HepG2 (cell line): Measurements from ENCODE around the gene SCN9A. TPM values are rescaled to one million over a fixed set of nuclear protein-coding genes. Genes with fewer than 3 reads are reported as not detected.

Experiments used
- BRCA1 ChIP-seq: sonication (generic); formaldehyde crosslinking; IDR thresholded peaks from 2 replicates; pipeline ENCODE4 v1.4.0; 2020; ENCODE audit warnings: missing genetic modification reagents
- CEBPB ChIP-seq: IDR thresholded peaks from 2 replicates; pipeline ENCODE4 v1.6.1; 2011; ENCODE audit warnings: low read depth, low read length, improper control_type of control experiment, borderline replicate concordance
- EHMT2 ChIP-seq: fragments of 200-600 bp; sonication (generic); IDR thresholded peaks from 2 replicates; pipeline ENCODE4 v1.7.0; 2017; ENCODE audit warnings: antibody characterized with exemption, low read depth, low read length, borderline replicate concordance
- ELF1 ChIP-seq: sonication (generic); formaldehyde crosslinking; IDR thresholded peaks from 2 replicates; pipeline ENCODE4 v1.4.0; 2020; ENCODE audit warnings: missing genetic modification reagents
- FOXO1 ChIP-seq: sonication (generic); formaldehyde crosslinking; IDR thresholded peaks from 2 replicates; pipeline ENCODE4 v1.4.0; 2020; ENCODE audit warnings: missing genetic modification reagents
- FOXP1 ChIP-seq, 2 experiments: fragments of 450-650 bp in 1 of 2; IDR thresholded peaks; 2 replicates each; pipeline ENCODE4 v1.6.1; 2017 to 2018; ENCODE audit warnings: antibody characterized with exemption in 1 of 2
- FOXP4 ChIP-seq: sonication (generic); formaldehyde crosslinking; IDR thresholded peaks from 2 replicates; pipeline ENCODE4 v1.4.0; 2020; ENCODE audit warnings: missing genetic modification reagents
- GATAD2A ChIP-seq: IDR thresholded peaks from 2 replicates; pipeline ENCODE4 v1.6.1; 2016
- HMG20B ChIP-seq: conservative IDR thresholded peaks from 2 replicates; pipeline ENCODE4 v1.6.1; 2016; ENCODE audit warnings: missing genetic modification reagents, missing compliant biosample characterization
- HOXA5 ChIP-seq: sonication (generic); formaldehyde crosslinking; IDR thresholded peaks from 2 replicates; pipeline ENCODE4 v1.4.0; 2020; ENCODE audit warnings: missing genetic modification reagents
- KLF16 ChIP-seq, 2 experiments: sonication (generic) in 1 of 2; formaldehyde crosslinking in 1 of 2; IDR thresholded peaks; 2 replicates each; pipeline versions ENCODE4 v1.6.1 to v1.8.0; 2016 to 2023; ENCODE audit warnings: missing genetic modification reagents in 2 of 2, missing compliant biosample characterization in 1 of 2
- MIER2 ChIP-seq: IDR thresholded peaks from 2 replicates; pipeline ENCODE4 v1.6.1; 2016; ENCODE audit warnings: missing biosample characterization, missing genetic modification reagents
- MTA3 ChIP-seq: sonication (generic); formaldehyde crosslinking; IDR thresholded peaks from 2 replicates; pipeline ENCODE4 v1.4.0; 2020; ENCODE audit warnings: missing genetic modification reagents
- RXRB ChIP-seq: IDR thresholded peaks from 2 replicates; pipeline ENCODE4 v1.6.1; 2016; ENCODE audit warnings: borderline replicate concordance, missing genetic modification reagents, missing compliant biosample characterization
- SKI ChIP-seq: fragments of 450-650 bp; IDR thresholded peaks from one replicate; pipeline ENCODE4 v1.6.1; 2018; ENCODE audit warnings: mild to moderate bottlenecking; ENCODE audit not compliant: partially characterized antibody
- SOX5 ChIP-seq: IDR thresholded peaks from 2 replicates; pipeline ENCODE4 v1.6.1; 2016; ENCODE audit warnings: borderline replicate concordance
- TBX2 ChIP-seq: sonication (generic); formaldehyde crosslinking; IDR thresholded peaks from 2 replicates; pipeline ENCODE4 v1.5.0; 2020; ENCODE audit warnings: missing genetic modification reagents, mild to moderate bottlenecking, borderline replicate concordance
- WIZ ChIP-seq: sonication (generic); formaldehyde crosslinking; IDR thresholded peaks from 2 replicates; pipeline ENCODE4 v1.5.1; 2020; ENCODE audit warnings: mild to moderate bottlenecking, missing genetic modification reagents
- ZC3H13 ChIP-seq: sonication (generic); formaldehyde crosslinking; IDR thresholded peaks from 2 replicates; pipeline ENCODE4 v1.8.1; 2023; ENCODE audit warnings: mild to moderate bottlenecking, missing genetic modification reagents, moderate library complexity
- ZEB1 ChIP-seq: IDR thresholded peaks from 2 replicates; pipeline ENCODE4 v1.6.1; 2012; ENCODE audit warnings: mild to moderate bottlenecking, low read depth, inconsistent platforms; ENCODE audit not compliant: insufficient replicate concordance
- ZFP36L2 ChIP-seq: sonication (generic); formaldehyde crosslinking; IDR thresholded peaks from 2 replicates; pipeline ENCODE4 v1.4.0; 2020; ENCODE audit warnings: missing genetic modification reagents
- ZKSCAN8 ChIP-seq: IDR thresholded peaks from 2 replicates; pipeline ENCODE4 v1.6.1; 2016; ENCODE audit warnings: borderline replicate concordance, missing genetic modification reagents, missing compliant biosample characterization
- ZNF180 ChIP-seq: sonication (generic); formaldehyde crosslinking; IDR thresholded peaks from 2 replicates; pipeline ENCODE4 v1.4.0; 2020; ENCODE audit warnings: low read depth, missing genetic modification reagents, borderline replicate concordance
- ZNF7 ChIP-seq: IDR thresholded peaks from 2 replicates; pipeline ENCODE4 v1.6.1; 2016; ENCODE audit warnings: missing biosample characterization, missing genetic modification reagents
- ZSCAN22 ChIP-seq: sonication (generic); formaldehyde crosslinking; IDR thresholded peaks from 2 replicates; pipeline ENCODE4 v1.4.0; 2020; ENCODE audit warnings: mild to moderate bottlenecking, missing genetic modification reagents
- polyA plus RNA-seq, 8 experiments: library from polyadenylated mRNA; depleted of rRNA in 3 of 8; stranded (reverse) in 7 of 8; unstranded in 1 of 8; fragments of >200 nt; fragmentation: Illumina TruSeq in 4 of 8; extraction: Trizol in 4 of 8; gene quantifications; 2 replicates each; pipeline versions ENCODE4 v1.2.1 to v1.2.3, GENCODE V29; 2011 to 2016; ENCODE audit warnings: low read depth in 4 of 8, missing spikeins in 1 of 8, mixed read lengths in 1 of 8; ENCODE audit not compliant: insufficient read depth in 1 of 8
- total RNA-seq, 5 experiments: library from RNA; depleted of rRNA; stranded (reverse); fragments of >200 nt; fragmentation: Illumina TruSeq; extraction: Trizol; gene quantifications; 2 replicates each; pipeline ENCODE4 v1.2.3, GENCODE V29; 2016; ENCODE audit warnings: low read depth in 1 of 5
- TF ChIP-seq, protein P1 (sequence below): sonication (generic); formaldehyde crosslinking; IDR thresholded peaks from 2 replicates; pipeline ENCODE4 v1.4.0; 2020; ENCODE audit warnings: missing genetic modification reagents, mild to moderate bottlenecking, borderline replicate concordance
- TF ChIP-seq, protein P2 (sequence below): sonication (generic); formaldehyde crosslinking; IDR thresholded peaks from 2 replicates; pipeline ENCODE4 v1.4.0; 2020; ENCODE audit warnings: missing genetic modification reagents, borderline replicate concordance

SCN9A gene
- total and polyA plus RNA-seq, 2 of the 13 experiments (the other 11 are each of a cell fraction or from before 2014, with no cell fraction given), result 15.3 to 24.3 TPM

DNA sequence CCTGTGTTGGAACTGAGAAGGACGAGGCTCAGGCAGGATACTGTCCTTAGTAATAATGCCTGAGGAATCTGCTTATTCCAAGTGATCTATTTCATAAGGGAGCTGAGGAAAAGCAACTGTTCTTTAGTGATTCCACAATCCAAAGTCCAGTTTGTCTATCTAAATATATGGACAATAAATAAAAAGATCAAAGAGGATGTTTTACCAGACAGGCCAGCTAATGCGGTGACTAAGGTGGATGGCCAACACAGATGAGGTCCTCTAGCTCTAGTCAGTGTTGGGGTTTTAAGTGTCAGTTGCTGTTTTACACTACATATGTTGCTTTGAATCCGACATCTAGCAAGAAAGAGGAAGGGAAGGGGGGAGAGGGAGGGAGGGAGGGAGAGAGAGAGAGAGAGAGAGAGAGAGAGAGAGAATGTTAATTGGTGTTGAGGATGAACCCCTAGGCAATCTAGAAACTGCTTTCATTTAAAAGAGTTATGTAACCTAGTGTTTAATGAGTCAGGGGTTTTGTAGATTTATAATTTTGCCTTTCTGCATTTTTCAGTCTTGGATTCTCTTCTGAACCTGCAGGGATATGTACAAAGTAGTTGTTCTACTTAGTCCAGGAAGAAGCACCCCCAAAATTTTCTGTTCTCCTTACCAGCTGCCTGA is 220.9 kb downstream of the SCN9A start (continued):
- TF ChIP-seq RXRB (CRISPR knock-in tag), result no peak; the same call in 1 of the 2 replicates
- TF ChIP-seq FOXP4 (CRISPR knock-in tag), result peak; percentile 43
- peak; percentile 51; the same call in 1 of the 2 replicates for TF ChIP-seq HMG20B
- peak; percentile 51 for TF ChIP-seq SKI
- TF ChIP-seq FOXO1, result peak; percentile 34; the same call in 1 of the 2 replicates
- TF ChIP-seq ZNF7, result no peak
- TF ChIP-seq GATAD2A (CRISPR knock-in tag), result peak; percentile 70
- TF ChIP-seq ZKSCAN8 (CRISPR knock-in tag), result peak; percentile 69; the same call in 1 of the 2 replicates
- TF ChIP-seq ZFP36L2 (CRISPR knock-in tag), result no peak
- peak; percentile 28; the same call in 1 of the 2 replicates for TF ChIP-seq TBX2 (CRISPR knock-in tag)
- 0 out of 2 replicates have a peak, but pooled peaks have one; percentile 38 for TF ChIP-seq HOXA5 (CRISPR knock-in tag)
- TF ChIP-seq EHMT2, result 0 out of 2 replicates have a peak, but pooled peaks have one; percentile 58
- TF ChIP-seq BRCA1 (CRISPR knock-in tag), result no peak
- TF ChIP-seq ZNF180, result no peak
- TF ChIP-seq ZEB1, result no peak
- no peak for TF ChIP-seq ELF1 (CRISPR knock-in tag)
- peak; percentile 49; the same call in 1 of the 2 replicates for TF ChIP-seq CEBPB
- no peak for TF ChIP-seq WIZ
- TF ChIP-seq MIER2 (CRISPR knock-in tag), result no peak
- TF ChIP-seq ZSCAN22 (CRISPR knock-in tag), result no peak
- TF ChIP-seq, protein P1, sequence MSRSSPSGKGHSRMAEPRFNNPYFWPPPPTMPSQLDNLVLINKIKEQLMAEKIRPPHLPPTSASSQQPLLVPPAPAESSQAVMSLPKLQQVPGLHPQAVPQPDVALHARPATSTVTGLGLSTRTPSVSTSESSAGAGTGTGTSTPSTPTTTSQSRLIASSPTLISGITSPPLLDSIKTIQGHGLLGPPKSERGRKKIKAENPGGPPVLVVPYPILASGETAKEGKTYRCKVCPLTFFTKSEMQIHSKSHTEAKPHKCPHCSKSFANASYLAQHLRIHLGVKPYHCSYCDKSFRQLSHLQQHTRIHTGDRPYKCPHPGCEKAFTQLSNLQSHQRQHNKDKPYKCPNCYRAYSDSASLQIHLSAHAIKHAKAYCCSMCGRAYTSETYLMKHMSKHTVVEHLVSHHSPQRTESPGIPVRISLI (CRISPR knock-in tag), result no peak
- TF ChIP-seq, protein P2, sequence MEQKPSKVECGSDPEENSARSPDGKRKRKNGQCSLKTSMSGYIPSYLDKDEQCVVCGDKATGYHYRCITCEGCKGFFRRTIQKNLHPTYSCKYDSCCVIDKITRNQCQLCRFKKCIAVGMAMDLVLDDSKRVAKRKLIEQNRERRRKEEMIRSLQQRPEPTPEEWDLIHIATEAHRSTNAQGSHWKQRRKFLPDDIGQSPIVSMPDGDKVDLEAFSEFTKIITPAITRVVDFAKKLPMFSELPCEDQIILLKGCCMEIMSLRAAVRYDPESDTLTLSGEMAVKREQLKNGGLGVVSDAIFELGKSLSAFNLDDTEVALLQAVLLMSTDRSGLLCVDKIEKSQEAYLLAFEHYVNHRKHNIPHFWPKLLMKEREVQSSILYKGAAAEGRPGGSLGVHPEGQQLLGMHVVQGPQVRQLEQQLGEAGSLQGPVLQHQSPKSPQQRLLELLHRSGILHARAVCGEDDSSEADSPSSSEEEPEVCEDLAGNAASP, result peak; percentile 38; the same call in 1 of the 2 replicates
- 0 out of 4 replicates have a peak, but pooled peaks of 1 of the 2 experiments have one; percentile 49 for TF ChIP-seq KLF16 (CRISPR knock-in tag; IDR thresholded peaks at IDR 0.05)
- no peak for TF ChIP-seq ZC3H13 (CRISPR knock-in tag)
- TF ChIP-seq MTA3, result no peak
- peak; percentile 36; the same call in 1 of the 2 replicates for TF ChIP-seq SOX5 (CRISPR knock-in tag)
- TF ChIP-seq FOXP1 (IDR thresholded peaks at IDR 0.05), result no peak
- peak; percentile 40; the same call in 1 of the 2 replicates for TF ChIP-seq FOXP1 (CRISPR knock-in tag; IDR thresholded peaks at IDR 0.05)
